ENCODE results near the gene ATP6V0E2.

The ATP6V0E2 gene

DNA sequence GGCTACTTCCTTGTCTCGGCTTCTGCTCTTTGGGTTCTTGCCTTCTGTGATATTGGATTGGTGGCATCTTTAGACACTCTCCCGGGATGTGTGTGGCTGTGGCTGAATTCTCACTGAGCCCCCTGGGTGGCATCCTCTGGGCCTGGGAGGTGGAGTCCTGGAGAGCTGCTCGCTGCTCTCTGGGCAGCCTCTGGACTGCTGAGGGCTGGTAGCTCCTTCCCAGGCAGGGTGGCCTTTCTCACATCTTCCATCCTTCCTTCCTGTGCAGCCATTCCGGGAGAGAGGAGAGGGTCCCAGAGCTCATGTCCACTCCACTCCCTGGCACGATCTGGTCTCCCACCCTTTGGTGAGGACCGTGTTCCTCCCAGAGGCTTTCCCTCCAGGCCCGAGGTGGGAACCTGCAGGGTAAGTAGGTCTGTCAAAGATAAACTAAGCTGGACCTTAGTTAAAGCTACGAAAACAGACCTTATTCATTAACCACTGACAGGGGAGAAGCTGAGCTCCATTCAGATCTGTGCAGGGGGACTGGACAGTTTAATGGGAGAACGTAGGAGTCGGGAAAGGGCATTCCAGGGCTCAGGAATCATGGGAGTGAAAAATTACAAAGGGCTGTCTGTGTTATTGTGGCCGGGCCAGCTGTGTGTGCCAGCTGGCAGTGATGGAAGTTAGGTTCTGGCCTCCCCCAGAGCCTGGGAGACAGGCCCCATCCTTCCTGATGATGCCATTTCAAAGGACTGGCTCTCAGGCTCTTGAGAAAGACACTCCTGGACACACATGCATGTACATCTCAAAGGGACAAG, 8.7 kb downstream of the ATP6V0E2 start:
- no peak overlapping the region for H3K27ac ChIP-seq (replicated peaks)
- no peak overlapping the region for H3K4me3 ChIP-seq (replicated peaks; ENCODE audit: insufficient read depth, low read length)
- TF ChIP-seq GABPA (IDR thresholded peaks at IDR 0.05; ENCODE audit: low read depth) (no peak), POLR2AphosphoS5 (IDR thresholded peaks at IDR 0.05; ENCODE audit: low read depth) (no peak), REST (IDR thresholded peaks at IDR 0.05; ENCODE audit: insufficient replicate concordance, low read depth) (no peak), CTCF (IDR thresholded peaks at IDR 0.05; ENCODE audit: insufficient read depth, low read length) (no peak), SPI1 (IDR thresholded peaks at IDR 0.05; ENCODE audit: borderline replicate concordance, low read depth) (no peak)
- no peaks in the 10 kb centered on the region for H3K27me3 ChIP-seq (ENCODE audit: insufficient read depth, poor library complexity, severe bottlenecking)
- no peak for DNase-seq (ENCODE audit: low read depth in 1 of 2, low spot score in 1 of 2)

DNA sequence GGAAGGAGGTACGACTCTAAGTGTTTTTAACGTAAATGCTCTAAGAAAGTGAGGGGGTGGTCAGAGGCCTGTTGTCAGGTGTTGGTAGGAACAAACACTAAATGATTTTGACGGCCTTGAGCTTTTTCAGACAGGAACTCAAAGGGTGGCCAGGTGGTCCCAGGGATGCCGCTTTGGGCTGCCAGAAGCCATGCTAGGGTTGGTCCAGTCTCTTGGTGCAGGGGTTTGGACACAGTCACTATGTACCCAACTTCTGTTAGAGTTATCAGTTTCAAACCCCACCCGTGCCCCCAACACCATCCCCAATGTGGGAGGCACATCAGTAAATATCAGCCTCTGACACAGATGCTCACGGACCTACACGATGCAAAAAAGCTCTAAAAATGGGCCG, 9.3 kb downstream of the ATP6V0E2 start:
- no peak for DNase-seq (ENCODE audit: low read depth in 1 of 2, low spot score in 1 of 2)
- Histone ChIP-seq H3K4me3 (replicated peaks; ENCODE audit: insufficient read depth, low read length) (no peak overlapping the region), H3K27me3 (ENCODE audit: insufficient read depth, poor library complexity, severe bottlenecking) (no peaks in the 10 kb centered on the region), H3K27ac (replicated peaks) (no peak overlapping the region)
- no peak for TF ChIP-seq POLR2AphosphoS5 (IDR thresholded peaks at IDR 0.05; ENCODE audit: low read depth)
- TF ChIP-seq CTCF (IDR thresholded peaks at IDR 0.05; ENCODE audit: insufficient read depth, low read length), result no peak
- TF ChIP-seq GABPA (IDR thresholded peaks at IDR 0.05; ENCODE audit: low read depth), result no peak
- TF ChIP-seq REST (IDR thresholded peaks at IDR 0.05; ENCODE audit: insufficient replicate concordance, low read depth), result no peak
- no peak for TF ChIP-seq SPI1 (IDR thresholded peaks at IDR 0.05; ENCODE audit: borderline replicate concordance, low read depth)

DNA sequence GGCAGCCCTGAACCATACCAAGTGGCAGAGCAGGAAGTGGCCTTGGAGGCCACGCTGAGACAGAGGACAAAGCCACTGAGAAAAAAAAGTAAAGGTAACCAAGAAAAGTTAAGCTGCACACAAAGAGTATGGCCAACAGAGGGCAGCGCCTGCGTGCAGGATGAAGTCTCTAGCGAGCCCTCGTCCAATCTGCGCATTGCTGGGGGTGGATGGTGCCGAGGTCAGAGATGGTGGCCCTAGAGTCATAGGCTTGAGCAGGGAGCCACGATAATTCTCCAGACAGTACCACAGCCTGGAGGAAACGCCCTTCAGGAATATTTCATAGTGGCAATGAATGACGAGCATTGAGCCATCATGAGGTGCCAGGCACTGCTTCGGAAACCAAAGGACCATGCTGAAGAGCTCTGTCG, 9.7 kb downstream of the ATP6V0E2 start:
- TF ChIP-seq REST (IDR thresholded peaks at IDR 0.05; ENCODE audit: insufficient replicate concordance, low read depth) (no peak), CTCF (IDR thresholded peaks at IDR 0.05; ENCODE audit: insufficient read depth, low read length) (peak; percentile 77)
- H3K4me3 ChIP-seq (replicated peaks; ENCODE audit: insufficient read depth, low read length), result no peak overlapping the region
- H3K27ac ChIP-seq (replicated peaks), result no peak overlapping the region
- peak in 1 of 2 experiments; percentile 50 for DNase-seq (ENCODE audit: low read depth in 1 of 2, low spot score in 1 of 2)
- H3K27me3 ChIP-seq (ENCODE audit: insufficient read depth, poor library complexity, severe bottlenecking), result no peaks in the 10 kb centered on the region

Measured in HL-60 (cell line).